Stimulated activated CD4-positive, alpha-beta T cell treated with anti-CD3 and anti-CD28 coated beads, Interleukin-1b, Interleukin-23, amount 100 ng/mL, for 48 hours (primary cell): Measurements from ENCODE around the gene SLC39A9.

Experiments
- DNase-seq: peaks from one replicate; pipeline ENCODE4 v3.0.0-alpha.2; 2020

The SLC39A9 gene

GRCh38 chr14:69398053-69398817, at the start of gene SLC39A9, which contains the start of gene ERH:
SLC39A9 (plus strand) TSS chr14:69398692; CDS start chr14:69399370, 678 bp downstream.
ERH (minus strand) TSS chr14:69398299; CDS start chr14:69398233, 66 bp downstream.
- peak; percentile 94 for DNase-seq

- DNase-seq = no peak
Observed at GRCh38 chr14:69349091-69349777, 49.3 kb upstream of the SLC39A9 start.

- DNase-seq = no peak
Observed at GRCh38 chr14:69350892-69351291, 47.6 kb upstream of the SLC39A9 start.

- no peak for DNase-seq
Observed at GRCh38 chr14:69351385-69351784, 47.1 kb upstream of the SLC39A9 start.

- no peak for DNase-seq
Observed at GRCh38 chr14:69351911-69352310, 46.6 kb upstream of the SLC39A9 start.

- DNase-seq = no peak
Observed at GRCh38 chr14:69353168-69353567, 45.3 kb upstream of the SLC39A9 start.

- peak; percentile 76 for DNase-seq
Observed at GRCh38 chr14:69354383-69355153, 43.9 kb upstream of the SLC39A9 start.

GRCh38 chr14:69355154-69355597, 43.3 kb upstream of the SLC39A9 start:
- no peak for DNase-seq

- DNase-seq = no peak
Observed at GRCh38 chr14:69355607-69356281, 42.7 kb upstream of the SLC39A9 start.

GRCh38 chr14:69356903-69357543, 41.5 kb upstream of the SLC39A9 start:
- no peak for DNase-seq

GRCh38 chr14:69357544-69358200, 40.8 kb upstream of the SLC39A9 start:
- DNase-seq = no peak

GRCh38 chr14:69358233-69358963, 40.1 kb upstream of the SLC39A9 start:
- DNase-seq = peak; percentile 82

GRCh38 chr14:69358966-69359365, 39.5 kb upstream of the SLC39A9 start:
- DNase-seq = no peak

- DNase-seq = peak; percentile 55
Observed at GRCh38 chr14:69360438-69361108, 37.9 kb upstream of the SLC39A9 start.

- no peak for DNase-seq
Observed at GRCh38 chr14:69363055-69363454, 35.4 kb upstream of the SLC39A9 start.

- no peak for DNase-seq
Observed at GRCh38 chr14:69363964-69364363, 34.5 kb upstream of the SLC39A9 start.

- DNase-seq = no peak
Observed at GRCh38 chr14:69364378-69364777, 34.1 kb upstream of the SLC39A9 start.

GRCh38 chr14:69366069-69366468, 32.4 kb upstream of the SLC39A9 start:
- DNase-seq = no peak

GRCh38 chr14:69366761-69367160, 31.7 kb upstream of the SLC39A9 start:
- DNase-seq = no peak

GRCh38 chr14:69368381-69368780, 30.1 kb upstream of the SLC39A9 start:
- no peak for DNase-seq
